RWPE2 (cell line): Measurements from ENCODE around the gene PLEKHG3.
A peak's percentile ranks its signal among the peaks of the same experiment; 100 is the strongest.

Experiments
- ATAC-seq: fragments of 200-7000 bp; cut with Tn5 transposase; 3 replicates; pipeline ENCODE4 v1.9.1; 2021; ENCODE audit warnings: low read depth
- DNase-seq: peaks from one replicate; pipeline ENCODE4 v3.0.0-alpha.2; 2020; ENCODE audit warnings: low spot score
- H3K27ac ChIP-seq: fragments of 450-650 bp; 2 replicates; pipeline ENCODE4 v1.5.1; 2017; ENCODE audit warnings: mild to moderate bottlenecking; ENCODE audit not compliant: poor library complexity, severe bottlenecking
- H3K27me3 ChIP-seq: fragments of 250-450 bp; sonication (Bioruptor Pico); 2 replicates; pipeline ENCODE4 v1.5.1; 2021; ENCODE audit warnings: mild to moderate bottlenecking, moderate library complexity; ENCODE audit not compliant: insufficient read depth, poor library complexity, severe bottlenecking
- H3K36me3 ChIP-seq: fragments of 250-450 bp; sonication (Bioruptor Pico); 2 replicates; pipeline ENCODE4 v1.5.1; 2020; ENCODE audit warnings: low read depth, mild to moderate bottlenecking, moderate library complexity
- H3K4me1 ChIP-seq: fragments of 250-450 bp; sonication (Bioruptor Pico); 2 replicates; pipeline ENCODE4 v1.5.1; 2021; ENCODE audit warnings: mild to moderate bottlenecking, moderate library complexity; ENCODE audit not compliant: insufficient read depth, poor library complexity, severe bottlenecking
- H3K4me3 ChIP-seq: fragments of 250-450 bp; sonication (Bioruptor Pico); 2 replicates; pipeline ENCODE4 v1.5.1; 2021; ENCODE audit warnings: mild to moderate bottlenecking, moderate library complexity; ENCODE audit not compliant: severe bottlenecking
- H3K9me3 ChIP-seq: fragments of 250-450 bp; sonication (Bioruptor Pico); 2 replicates; pipeline ENCODE4 v1.5.1; 2021; ENCODE audit warnings: mild to moderate bottlenecking, moderate library complexity; ENCODE audit not compliant: severe bottlenecking
- CTCF ChIP-seq: fragments of 450-650 bp; IDR thresholded peaks from one replicate; pipeline ENCODE4 v1.5.1; 2017; ENCODE audit warnings: mild to moderate bottlenecking, moderate library complexity; ENCODE audit not compliant: poor library complexity, severe bottlenecking

The PLEKHG3 gene

GRCh38 chr14:64659366-64659765, 44.9 kb upstream of the PLEKHG3 start:
- H3K9me3 ChIP-seq: no peaks in the 10 kb centered on the region
- no peak overlapping the region for H3K4me3 ChIP-seq
- no peak for DNase-seq
- H3K4me1 ChIP-seq: peaks cover 2% of the 10 kb centered on the region
- H3K27me3 ChIP-seq: no peaks in the 10 kb centered on the region
- no peak for ATAC-seq
- no peak overlapping the region for H3K27ac ChIP-seq
- no peak for TF ChIP-seq CTCF
- no peaks in the 10 kb centered on the region for H3K36me3 ChIP-seq

- H3K4me1 ChIP-seq: peaks cover 4% of the 10 kb centered on the region
- H3K27me3 ChIP-seq: no peaks in the 10 kb centered on the region
- H3K36me3 ChIP-seq: no peaks in the 10 kb centered on the region
- no peak overlapping the region for H3K27ac ChIP-seq
- DNase-seq: no peak
- H3K9me3 ChIP-seq: no peaks in the 10 kb centered on the region
- no peak for TF ChIP-seq CTCF
- no peak for ATAC-seq
- no peak overlapping the region for H3K4me3 ChIP-seq
These were observed 41.0 kb upstream of the PLEKHG3 start for GRCh38 chr14:64663174-64663573.

GRCh38 chr14:64671591-64671990, 32.6 kb upstream of the PLEKHG3 start:
- H3K4me1 ChIP-seq: peaks cover 19% of the 10 kb centered on the region
- ATAC-seq: peak; percentile 68
- no peak overlapping the region for H3K4me3 ChIP-seq
- no peaks in the 10 kb centered on the region for H3K27me3 ChIP-seq
- peak; percentile 90 for TF ChIP-seq CTCF
- H3K36me3 ChIP-seq: no peaks in the 10 kb centered on the region
- H3K27ac ChIP-seq: no peak overlapping the region
- no peaks in the 10 kb centered on the region for H3K9me3 ChIP-seq
- DNase-seq: no peak

GRCh38 chr14:64673316-64673715, 30.9 kb upstream of the PLEKHG3 start:
- no peak for ATAC-seq
- peaks cover 14% of the 10 kb centered on the region for H3K4me1 ChIP-seq
- H3K27ac ChIP-seq: no peak overlapping the region
- H3K27me3 ChIP-seq: no peaks in the 10 kb centered on the region
- H3K9me3 ChIP-seq: no peaks in the 10 kb centered on the region
- TF ChIP-seq CTCF: no peak
- no peak for DNase-seq
- no peak overlapping the region for H3K4me3 ChIP-seq
- no peaks in the 10 kb centered on the region for H3K36me3 ChIP-seq

GRCh38 chr14:64673748-64674147, 30.5 kb upstream of the PLEKHG3 start:
- Histone ChIP-seq H3K27ac (no peak overlapping the region), H3K27me3 (no peaks in the 10 kb centered on the region), H3K4me3 (no peak overlapping the region), H3K36me3 (no peaks in the 10 kb centered on the region), H3K9me3 (no peaks in the 10 kb centered on the region), H3K4me1 (peaks cover 14% of the 10 kb centered on the region)
- peak; percentile 32; the same call in 1 of the 3 replicates for ATAC-seq
- no peak for DNase-seq
- TF ChIP-seq CTCF: no peak
